AG09309 (cell line): ENCODE measurements around the gene BRD8.

Experiments
- DNase-seq: peaks from one replicate; pipeline ENCODE4 v3.0.0-alpha.2; 2010; ENCODE audit warnings: low read depth
- H3K4me3 ChIP-seq: 2 replicates; pipeline ENCODE4 v1.5.1; 2011; ENCODE audit warnings: mild to moderate bottlenecking, low read depth, low read length, moderate library complexity; ENCODE audit not compliant: control insufficient read depth
- TF ChIP-seq, protein P1 (sequence below): IDR thresholded peaks from 2 replicates; pipeline ENCODE4 v1.5.1; 2011; ENCODE audit warnings: mild to moderate bottlenecking, low read depth, low read length, inconsistent platforms; ENCODE audit not compliant: insufficient read depth, control insufficient read depth; ENCODE audit errors: missing control alignments

BRD8 gene

DNA sequence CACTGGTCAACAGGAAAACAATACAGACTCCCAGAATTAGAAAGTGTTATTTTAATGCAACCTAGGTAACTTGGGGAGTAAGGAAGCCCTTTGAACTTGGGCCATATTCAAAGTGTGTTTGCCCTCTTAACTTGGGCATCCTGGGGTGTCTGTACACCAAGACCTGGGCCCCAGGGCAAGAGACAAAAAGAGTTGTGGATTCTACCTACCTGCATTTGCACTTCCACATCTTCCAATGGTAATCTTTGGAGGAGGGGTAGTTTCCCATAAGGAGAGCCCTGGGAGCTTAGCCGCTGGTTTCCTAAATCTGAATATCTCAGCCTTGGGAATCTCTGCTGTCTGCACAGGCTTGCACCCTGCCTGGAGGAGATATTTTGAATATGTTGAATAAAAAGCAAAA, 86.1 kb downstream of the BRD8 start:
- DNase-seq, result no peak
- TF ChIP-seq, protein P1, sequence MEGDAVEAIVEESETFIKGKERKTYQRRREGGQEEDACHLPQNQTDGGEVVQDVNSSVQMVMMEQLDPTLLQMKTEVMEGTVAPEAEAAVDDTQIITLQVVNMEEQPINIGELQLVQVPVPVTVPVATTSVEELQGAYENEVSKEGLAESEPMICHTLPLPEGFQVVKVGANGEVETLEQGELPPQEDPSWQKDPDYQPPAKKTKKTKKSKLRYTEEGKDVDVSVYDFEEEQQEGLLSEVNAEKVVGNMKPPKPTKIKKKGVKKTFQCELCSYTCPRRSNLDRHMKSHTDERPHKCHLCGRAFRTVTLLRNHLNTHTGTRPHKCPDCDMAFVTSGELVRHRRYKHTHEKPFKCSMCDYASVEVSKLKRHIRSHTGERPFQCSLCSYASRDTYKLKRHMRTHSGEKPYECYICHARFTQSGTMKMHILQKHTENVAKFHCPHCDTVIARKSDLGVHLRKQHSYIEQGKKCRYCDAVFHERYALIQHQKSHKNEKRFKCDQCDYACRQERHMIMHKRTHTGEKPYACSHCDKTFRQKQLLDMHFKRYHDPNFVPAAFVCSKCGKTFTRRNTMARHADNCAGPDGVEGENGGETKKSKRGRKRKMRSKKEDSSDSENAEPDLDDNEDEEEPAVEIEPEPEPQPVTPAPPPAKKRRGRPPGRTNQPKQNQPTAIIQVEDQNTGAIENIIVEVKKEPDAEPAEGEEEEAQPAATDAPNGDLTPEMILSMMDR, result no peak
- H3K4me3 ChIP-seq, result no peak overlapping the region

DNA sequence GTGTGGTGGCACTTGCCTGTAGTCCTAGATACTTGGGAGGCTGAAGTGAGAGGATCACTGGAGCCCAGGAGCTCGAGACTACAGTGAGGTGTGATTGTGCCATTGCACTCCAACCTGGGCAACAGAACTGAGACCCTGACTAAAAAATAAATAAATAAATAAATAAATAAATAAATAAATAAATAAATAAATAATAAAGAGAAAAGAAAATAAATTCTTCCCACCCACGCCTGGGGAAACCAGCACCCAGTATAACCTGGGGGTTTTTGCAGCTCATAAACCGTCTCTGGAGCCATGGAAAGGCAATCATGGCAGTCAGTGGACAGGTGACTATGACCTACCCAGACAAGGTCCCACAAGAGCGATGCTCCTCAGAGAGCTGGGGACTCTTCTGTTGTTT, 86.7 kb downstream of the BRD8 start:
- no peak overlapping the region for H3K4me3 ChIP-seq
- DNase-seq, result no peak
- TF ChIP-seq, protein P1, result no peak
